ENCODE results near the gene USP11. TPM values are rescaled to one million over a fixed set of nuclear protein-coding genes. Genes with fewer than 3 reads are reported as not detected.

Gene USP11
- total and polyA plus RNA-seq, 2 of the 8 experiments (the other 6 are each of a cell fraction or from before 2014, with no cell fraction given), result 40.9 to 84.0 TPM

DNA sequence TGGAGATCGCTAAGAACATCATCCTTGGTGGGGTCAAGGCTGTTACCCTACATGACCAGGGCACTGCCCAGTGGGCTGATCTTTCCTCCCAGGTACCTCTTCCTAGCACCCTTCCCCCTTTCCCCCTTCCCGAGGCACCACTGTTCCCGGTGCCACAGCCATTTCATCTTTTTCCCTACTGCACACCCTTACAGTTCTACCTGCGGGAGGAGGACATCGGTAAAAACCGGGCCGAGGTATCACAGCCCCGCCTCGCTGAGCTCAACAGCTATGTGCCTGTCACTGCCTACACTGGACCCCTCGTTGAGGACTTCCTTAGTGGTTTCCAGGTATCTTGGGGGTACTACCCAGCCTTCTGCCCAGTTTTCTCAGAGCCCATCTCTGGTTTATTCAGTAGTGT lies 33.5 kb upstream of the USP11 start:
- H2AK5ac ChIP-seq (ENCODE audit: low read depth, low read length), result no peak overlapping the region
- no peak overlapping the region for H3K56ac ChIP-seq (replicated peaks; ENCODE audit: insufficient read length, low read depth, low read length)
- no peak overlapping the region for H3K4ac ChIP-seq (replicated peaks; ENCODE audit: insufficient read length, low read depth, low read length)
- no peak overlapping the region for H3K14ac ChIP-seq (ENCODE audit: insufficient read length)
- ChIA-PET POLR2A (ENCODE audit: partially characterized antibody) (interaction anchor here (1.3 to 3.8 kb wide), 5 partner anchors 9 to 18 kb away, joined by 5 to 20 read pairs (median 8); no protein-coding TSS in a partner anchor), CTCF (ENCODE audit: partially characterized antibody) (no interaction called here)
- no peaks in the 10 kb centered on the region for H3K23me2 ChIP-seq (ENCODE audit: low read depth, low read length)
- DNase-seq (ENCODE audit: low read depth in 1 of 2, low spot score in 2 of 2) (no peak), FAIRE-seq (no peak)
- H3K18ac ChIP-seq (ENCODE audit: extremely low read depth, low read length), result no peak overlapping the region
- no peak overlapping the region for H2AFZ ChIP-seq (ENCODE audit: low read length)
- no peak overlapping the region for H3K4me3 ChIP-seq (ENCODE audit: extremely low read depth in 1 of 4, insufficient read depth in 2 of 4, low read depth in 3 of 4, low read length in 4 of 4)
- H2BK120ac ChIP-seq (replicated peaks; ENCODE audit: low read depth, low read length), result no peak overlapping the region
- WGBS, 2 experiments (ENCODE audit: extremely low coverage in 1 of 2, insufficient coverage in 1 of 2, insufficient read length in 1 of 2, insufficient replicate concordance in 2 of 2, low coverage in 1 of 2, low lambda C conversion rate in 2 of 2, missing lambda C conversion rate in 1 of 2), result 98% methylated on average over 6 of the region's 10 CpGs; no CpG with 5 or more reads in 1 of the 2 experiments
- H3K27ac ChIP-seq (ENCODE audit: low read depth, low read length), result no peak overlapping the region
- no peaks in the 10 kb centered on the region for H3K27me3 ChIP-seq (replicated peaks in 1 of 4; ENCODE audit: control insufficient read depth in 3 of 4, extremely low read depth in 1 of 4, insufficient read depth in 3 of 4, low read length in 3 of 4)
- no peak for TF ChIP-seq RAD21 (IDR thresholded peaks at IDR 0.05 in 1 of 2, conservative IDR thresholded peaks at IDR 0.05 in 1 of 2; ENCODE audit: low read depth in 2 of 2, low read length in 2 of 2)
- TF ChIP-seq POLR2AphosphoS5 (IDR thresholded peaks at IDR 0.05; ENCODE audit: low read depth, low read length), result no peak
- TF ChIP-seq TAF1 (IDR thresholded peaks at IDR 0.05; ENCODE audit: low read depth, low read length), result no peak
- H2BK20ac ChIP-seq (ENCODE audit: low read length), result no peak overlapping the region
- peak overlapping the region; percentile 51; the same call in 1 of the 2 replicates for H4K8ac ChIP-seq (ENCODE audit: extremely low read depth, insufficient read depth, low read length)
- no peak overlapping the region for H3K9ac ChIP-seq (replicated peaks in 1 of 4; ENCODE audit: extremely low read depth in 1 of 4, low read depth in 3 of 4, low read length in 3 of 4)
- H3K23ac ChIP-seq (ENCODE audit: insufficient read length), result no peak overlapping the region
- H3K79me1 ChIP-seq (ENCODE audit: low read depth, low read length), result peaks cover 6% of the 10 kb centered on the region; the same call in 1 of the 2 replicates
- no peak overlapping the region for H4K91ac ChIP-seq (replicated peaks; ENCODE audit: insufficient read length, low read length)
- no peak overlapping the region for H4K5ac ChIP-seq (ENCODE audit: insufficient read length, low read depth, low read length)
- no peak overlapping the region for H2BK5ac ChIP-seq (ENCODE audit: low read depth, low read length)
- no peak overlapping the region for H2BK12ac ChIP-seq (ENCODE audit: low read depth, low read length)
- peaks cover 32 to 71% (median 58%) of the 10 kb centered on the region in 4 experiments for H3K36me3 ChIP-seq (ENCODE audit: control insufficient read depth in 2 of 4, insufficient read depth in 4 of 4, low read length in 3 of 4)
- H3K9me3 ChIP-seq (ENCODE audit: insufficient read depth in 2 of 2, low read depth in 1 of 2, low read length in 1 of 2), result no peaks in the 10 kb centered on the region
- peaks cover 19 to 48% of the 10 kb centered on the region in 2 experiments; a peak in 3 of 4 replicates for H3K79me2 ChIP-seq (ENCODE audit: control insufficient read depth in 1 of 2, insufficient read depth in 2 of 2, low read length in 2 of 2)
- no peak overlapping the region; a peak in 1 of 4 replicates for H3K4me2 ChIP-seq (ENCODE audit: insufficient read depth in 1 of 2, low read depth in 2 of 2, low read length in 2 of 2)
- H3K4me1 ChIP-seq (replicated peaks in 1 of 4; ENCODE audit: control insufficient read depth in 3 of 4, insufficient read depth in 4 of 4, low read length in 3 of 4), result peaks cover 0 to 13% (median 7%) of the 10 kb centered on the region in 4 experiments
- H4K20me1 ChIP-seq (replicated peaks in 1 of 2; ENCODE audit: control insufficient read depth in 1 of 2, insufficient read depth in 2 of 2, low read length in 2 of 2), result peaks cover 8 to 42% of the 10 kb centered on the region in 2 experiments
- H2BK15ac ChIP-seq (ENCODE audit: low read length), result no peak overlapping the region

Data from H1 (cell line).